HG03565 (cell line): ENCODE measurements around the gene RALY.
"Not testable (repeated sequence)": the region's sequence is repeated elsewhere in the genome, so short reads cannot be mapped to it uniquely, and the experiment has no call there.

ENCODE experiments used
- ATAC-seq: cut with Tn5 transposase; IDR thresholded peaks from one replicate; pipeline ENCODE4 v1.9.1; 2021; ENCODE audit warnings: mild to moderate bottlenecking, moderate library complexity; ENCODE audit not compliant: unreplicated experiment

RALY gene

GRCh38 chr20:34131491-34131890 is 137.8 kb downstream of the RALY start:
- ATAC-seq: no peak

GRCh38 chr20:34132491-34132890 is 138.8 kb downstream of the RALY start:
- ATAC-seq: not testable (repeated sequence)

GRCh38 chr20:34132943-34133342 is 139.2 kb downstream of the RALY start:
- ATAC-seq: not testable (repeated sequence)

GRCh38 chr20:34133365-34133860 is 139.7 kb downstream of the RALY start:
- not testable (repeated sequence) for ATAC-seq
